ENCODE data around the gene NWD2.
A peak's percentile ranks its signal among the peaks of the same experiment; 100 is the strongest.

Gene NWD2

GRCh38 chr4:37450309-37450708 is 205.8 kb downstream of the NWD2 start:
- Histone ChIP-seq H3K4me1 (ENCODE audit: insufficient read depth, low read length) (peaks cover 4% of the 10 kb centered on the region; the same call in 1 of the 2 replicates), H3K36me3 (ENCODE audit: insufficient read depth, low read length) (no peaks in the 10 kb centered on the region), H3K9me3 (ENCODE audit: control insufficient read depth, insufficient read depth, low read length) (no peaks in the 10 kb centered on the region), H3K9ac (ENCODE audit: low read depth, low read length) (no peak overlapping the region)

- H3K4me1 ChIP-seq (ENCODE audit: insufficient read depth, low read length), result peaks cover 4% of the 10 kb centered on the region; the same call in 1 of the 2 replicates
- no peaks in the 10 kb centered on the region for H3K36me3 ChIP-seq (ENCODE audit: insufficient read depth, low read length)
- no peak overlapping the region for H3K9ac ChIP-seq (ENCODE audit: low read depth, low read length)
- H3K9me3 ChIP-seq (ENCODE audit: control insufficient read depth, insufficient read depth, low read length), result no peaks in the 10 kb centered on the region
Observed at GRCh38 chr4:37450911-37451310, 206.4 kb downstream of the NWD2 start.

DNA sequence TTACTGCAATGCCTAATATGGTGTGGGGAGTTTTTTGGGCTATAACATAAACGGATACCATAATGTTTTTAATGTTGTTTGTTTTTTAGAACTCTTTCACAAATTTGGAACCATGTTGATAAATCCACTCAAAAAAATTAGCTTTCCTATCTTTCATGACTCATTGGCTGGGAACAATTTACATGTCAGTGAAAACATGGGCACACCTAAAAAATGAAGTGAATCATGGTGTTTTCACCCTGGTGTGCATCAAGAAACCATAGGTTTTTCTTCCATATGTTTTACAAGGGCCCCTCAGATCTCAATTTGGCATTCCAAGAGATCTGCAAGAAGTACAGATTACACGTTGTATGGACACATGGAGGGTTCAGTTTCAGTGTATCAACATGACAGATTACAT is 207.1 kb downstream of the NWD2 start:
- Histone ChIP-seq H3K36me3 (ENCODE audit: insufficient read depth, low read length) (no peaks in the 10 kb centered on the region), H3K4me1 (ENCODE audit: insufficient read depth, low read length) (peaks cover 4% of the 10 kb centered on the region; the same call in 1 of the 2 replicates), H3K9ac (ENCODE audit: low read depth, low read length) (no peak overlapping the region), H3K9me3 (ENCODE audit: control insufficient read depth, insufficient read depth, low read length) (no peaks in the 10 kb centered on the region)

- Histone ChIP-seq H3K4me1 (ENCODE audit: insufficient read depth, low read length) (peaks cover 4% of the 10 kb centered on the region; the same call in 1 of the 2 replicates), H3K9ac (ENCODE audit: low read depth, low read length) (peak overlapping the region; percentile 75; the same call in 1 of the 2 replicates), H3K9me3 (ENCODE audit: control insufficient read depth, insufficient read depth, low read length) (no peaks in the 10 kb centered on the region; the same call in 1 of the 2 replicates), H3K36me3 (ENCODE audit: insufficient read depth, low read length) (no peaks in the 10 kb centered on the region)
Observed at GRCh38 chr4:37452952-37453280, 208.4 kb downstream of the NWD2 start.

DNA sequence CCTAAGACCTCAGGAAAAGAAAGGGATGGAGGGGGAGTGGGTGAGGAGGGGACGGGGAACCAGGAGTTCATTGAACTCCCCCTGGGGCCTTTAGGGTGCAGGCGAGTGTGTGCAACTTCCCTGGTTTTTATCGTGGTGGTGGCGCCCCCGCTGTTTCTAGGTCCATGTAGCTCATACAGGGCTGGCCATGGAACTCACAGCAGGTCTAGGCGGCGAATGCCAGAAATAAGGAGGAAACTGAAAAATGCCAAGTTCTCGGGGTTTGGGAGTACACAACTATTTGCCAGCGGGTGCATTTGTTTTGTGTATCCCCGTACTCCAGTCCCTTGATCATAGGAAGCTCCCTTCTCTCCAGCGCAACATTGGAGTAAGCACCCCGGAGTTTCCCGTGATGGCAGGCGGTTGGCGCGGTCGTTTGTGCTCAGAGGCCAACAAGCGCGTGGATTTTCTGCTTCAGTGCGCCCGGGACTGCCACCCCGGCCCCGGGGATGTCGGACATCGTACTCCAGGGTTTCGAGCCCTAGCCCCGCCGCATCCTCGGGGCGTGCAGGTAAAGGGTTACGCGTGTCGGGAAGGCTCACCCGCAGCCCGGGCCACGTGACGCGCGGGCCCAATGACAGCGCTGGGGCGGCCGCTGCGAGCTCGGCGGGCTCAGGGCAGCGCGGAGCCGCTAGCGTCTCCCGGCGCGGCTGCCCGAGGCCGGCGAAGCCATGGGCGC is 208.9 kb downstream of the NWD2 start:
- H3K9me3 ChIP-seq (ENCODE audit: control insufficient read depth, insufficient read depth, low read length), result no peaks in the 10 kb centered on the region; the same call in 1 of the 2 replicates
- peaks cover 4% of the 10 kb centered on the region; the same call in 1 of the 2 replicates for H3K4me1 ChIP-seq (ENCODE audit: insufficient read depth, low read length)
- peak overlapping the region; percentile 75 for H3K9ac ChIP-seq (ENCODE audit: low read depth, low read length)
- H3K36me3 ChIP-seq (ENCODE audit: insufficient read depth, low read length), result no peaks in the 10 kb centered on the region

DNA sequence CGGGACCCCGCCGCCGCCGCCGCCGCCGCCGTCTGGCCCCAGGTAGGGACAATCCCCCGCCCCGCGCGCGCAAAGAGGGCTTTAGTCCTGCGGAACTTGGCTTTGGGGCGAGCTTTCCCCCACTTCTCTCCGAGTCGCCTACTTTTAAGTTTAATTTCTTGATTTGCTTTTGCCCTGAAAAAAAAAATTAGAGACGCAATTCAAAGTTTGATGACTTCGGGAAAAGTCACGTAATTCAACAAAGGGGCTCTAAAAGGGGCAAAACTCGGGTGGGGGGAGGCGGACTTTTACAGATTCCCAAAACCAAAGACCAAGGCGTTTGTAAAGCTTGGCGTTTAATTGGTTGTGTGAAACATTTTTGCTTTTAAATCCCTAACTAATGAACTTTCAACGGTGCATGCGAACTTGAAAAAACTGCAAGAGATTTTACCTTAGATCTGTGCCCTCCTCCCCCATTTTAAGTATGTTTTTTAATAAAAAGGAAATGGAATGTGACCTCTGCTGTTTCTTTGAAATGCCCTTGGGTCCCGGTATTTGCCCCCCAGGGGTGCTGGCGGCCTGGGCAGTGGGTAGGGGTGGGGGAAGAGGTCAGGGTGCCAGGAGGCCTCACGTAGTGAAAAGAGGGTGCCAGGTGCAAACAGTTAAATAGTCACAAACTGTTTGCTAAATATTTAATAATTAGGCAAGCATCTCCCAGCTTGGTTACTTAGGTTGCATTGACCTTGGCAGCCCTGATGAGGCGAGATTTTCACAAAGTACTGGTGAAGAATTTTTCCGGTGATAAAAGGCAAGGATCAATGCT is 209.7 kb downstream of the NWD2 start:
- Histone ChIP-seq H3K9me3 (ENCODE audit: control insufficient read depth, insufficient read depth, low read length) (no peaks in the 10 kb centered on the region; the same call in 1 of the 2 replicates), H3K36me3 (ENCODE audit: insufficient read depth, low read length) (no peaks in the 10 kb centered on the region), H3K9ac (ENCODE audit: low read depth, low read length) (peak overlapping the region; percentile 75), H3K4me1 (ENCODE audit: insufficient read depth, low read length) (peaks cover 4% of the 10 kb centered on the region; the same call in 1 of the 2 replicates)

GRCh38 chr4:37455301-37456131 is 211.0 kb downstream of the NWD2 start:
- Histone ChIP-seq H3K9me3 (ENCODE audit: control insufficient read depth, insufficient read depth, low read length) (no peaks in the 10 kb centered on the region; the same call in 1 of the 2 replicates), H3K9ac (ENCODE audit: low read depth, low read length) (no peak overlapping the region), H3K4me1 (ENCODE audit: insufficient read depth, low read length) (peaks cover 4% of the 10 kb centered on the region; the same call in 1 of the 2 replicates), H3K36me3 (ENCODE audit: insufficient read depth, low read length) (no peaks in the 10 kb centered on the region)

GRCh38 chr4:37461801-37462200 is 217.3 kb downstream of the NWD2 start:
- H3K9me3 ChIP-seq (ENCODE audit: control insufficient read depth, insufficient read depth, low read length), result no peaks in the 10 kb centered on the region; the same call in 1 of the 2 replicates
- no peaks in the 10 kb centered on the region for H3K4me1 ChIP-seq (ENCODE audit: insufficient read depth, low read length)
- H3K36me3 ChIP-seq (ENCODE audit: insufficient read depth, low read length), result no peaks in the 10 kb centered on the region
- no peak overlapping the region for H3K9ac ChIP-seq (ENCODE audit: low read depth, low read length)

DNA sequence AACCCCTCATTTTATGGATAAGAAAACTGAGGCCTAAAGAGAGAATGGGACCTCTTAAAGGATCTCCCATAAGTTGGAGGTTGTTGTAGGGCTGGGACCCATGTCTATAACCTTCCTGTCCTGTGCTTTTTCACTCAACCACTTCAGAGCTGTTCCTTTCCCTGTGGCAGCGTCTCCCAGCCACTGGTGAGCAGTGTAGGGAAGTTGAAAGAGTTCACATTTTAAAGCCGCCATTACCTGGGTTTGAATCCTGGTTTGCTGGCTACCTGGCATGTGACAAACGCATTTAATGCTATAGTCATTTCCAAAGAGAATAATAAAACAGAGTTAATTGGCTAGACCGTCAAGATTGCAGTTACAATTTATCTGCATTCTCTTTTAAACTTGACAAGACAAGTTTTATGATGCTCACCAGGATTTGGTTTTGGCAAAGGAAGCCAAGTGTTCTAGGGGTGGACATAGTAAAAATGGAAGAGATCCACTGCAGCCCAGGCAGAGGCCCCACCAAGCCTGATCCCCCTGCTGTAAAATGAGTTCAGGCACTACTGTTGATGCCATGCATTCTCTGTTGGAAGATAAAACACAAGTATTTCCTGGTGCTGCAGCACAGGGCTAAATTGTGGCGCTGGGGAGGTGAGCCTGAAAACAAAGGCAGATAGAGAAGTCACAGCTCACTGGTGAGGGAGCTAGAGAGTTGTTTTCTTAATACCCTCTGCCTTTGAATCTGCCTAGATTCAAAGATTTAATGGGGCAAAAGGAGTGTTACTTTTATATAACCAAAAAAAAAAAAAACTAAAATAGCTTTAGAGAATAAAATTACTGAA is 218.7 kb downstream of the NWD2 start:
- H3K36me3 ChIP-seq (ENCODE audit: insufficient read depth, low read length), result no peaks in the 10 kb centered on the region
- H3K4me1 ChIP-seq (ENCODE audit: insufficient read depth, low read length), result no peaks in the 10 kb centered on the region
- H3K9ac ChIP-seq (ENCODE audit: low read depth, low read length), result no peak overlapping the region
- no peaks in the 10 kb centered on the region for H3K9me3 ChIP-seq (ENCODE audit: control insufficient read depth, insufficient read depth, low read length)

DNA sequence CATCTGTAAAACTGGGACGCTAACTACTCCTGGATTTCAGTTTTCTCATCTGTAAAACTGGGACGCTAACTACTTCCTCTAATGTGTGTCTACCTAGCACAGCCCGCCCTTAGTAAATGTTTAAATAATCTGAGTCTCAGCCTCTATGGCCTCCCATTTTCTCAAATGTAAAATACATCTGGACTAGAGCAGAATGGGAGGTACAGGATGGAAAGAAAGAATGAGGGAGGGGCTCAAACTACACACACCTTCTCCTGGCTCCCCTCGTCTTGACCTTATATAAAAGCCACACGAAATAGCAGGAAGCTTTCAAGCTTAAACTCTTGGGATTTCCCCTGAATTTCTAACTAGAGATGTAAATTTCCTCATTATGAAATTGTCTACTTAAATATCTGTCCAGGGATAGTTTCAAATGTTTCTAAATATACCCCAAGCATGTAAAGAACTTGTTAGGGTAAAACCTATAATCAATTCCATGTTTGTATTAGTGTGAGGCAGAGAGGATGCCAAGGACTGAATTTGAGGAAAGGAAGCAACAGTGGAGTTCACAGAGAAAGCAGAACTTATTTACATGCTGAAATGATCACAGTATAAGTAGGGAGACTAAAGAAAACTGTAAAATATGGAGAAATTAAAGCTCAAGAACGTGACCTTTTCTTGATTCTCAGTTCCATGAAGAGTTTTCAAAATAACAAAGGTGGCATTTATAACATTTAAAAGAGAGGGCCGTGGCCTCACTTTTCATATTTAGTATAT is 220.0 kb downstream of the NWD2 start:
- Histone ChIP-seq H3K36me3 (ENCODE audit: insufficient read depth, low read length) (no peaks in the 10 kb centered on the region), H3K4me1 (ENCODE audit: insufficient read depth, low read length) (no peaks in the 10 kb centered on the region), H3K9ac (ENCODE audit: low read depth, low read length) (no peak overlapping the region), H3K9me3 (ENCODE audit: control insufficient read depth, insufficient read depth, low read length) (no peaks in the 10 kb centered on the region)

DNA sequence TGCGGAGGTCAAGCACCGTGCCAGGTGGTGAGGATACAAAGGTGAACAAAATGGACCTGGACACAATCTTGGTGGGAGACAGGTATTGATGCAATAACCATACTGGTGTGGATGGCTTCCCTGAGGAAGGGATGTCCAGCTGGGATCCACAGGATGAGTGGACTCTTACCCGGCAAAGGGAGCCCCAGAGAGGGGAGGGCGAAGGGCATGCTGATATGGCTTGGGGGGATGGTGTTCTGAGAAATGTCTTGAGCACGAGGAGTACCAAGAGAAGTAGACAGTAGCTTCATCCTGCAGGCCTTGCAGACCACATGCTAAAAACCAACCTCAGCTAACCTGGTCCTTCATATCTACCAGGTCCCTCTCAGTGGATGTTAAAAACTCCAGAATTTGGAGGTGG is 220.8 kb downstream of the NWD2 start:
- Histone ChIP-seq H3K36me3 (ENCODE audit: insufficient read depth, low read length) (no peaks in the 10 kb centered on the region), H3K9ac (ENCODE audit: low read depth, low read length) (no peak overlapping the region), H3K4me1 (ENCODE audit: insufficient read depth, low read length) (no peaks in the 10 kb centered on the region), H3K9me3 (ENCODE audit: control insufficient read depth, insufficient read depth, low read length) (no peaks in the 10 kb centered on the region)

DNA sequence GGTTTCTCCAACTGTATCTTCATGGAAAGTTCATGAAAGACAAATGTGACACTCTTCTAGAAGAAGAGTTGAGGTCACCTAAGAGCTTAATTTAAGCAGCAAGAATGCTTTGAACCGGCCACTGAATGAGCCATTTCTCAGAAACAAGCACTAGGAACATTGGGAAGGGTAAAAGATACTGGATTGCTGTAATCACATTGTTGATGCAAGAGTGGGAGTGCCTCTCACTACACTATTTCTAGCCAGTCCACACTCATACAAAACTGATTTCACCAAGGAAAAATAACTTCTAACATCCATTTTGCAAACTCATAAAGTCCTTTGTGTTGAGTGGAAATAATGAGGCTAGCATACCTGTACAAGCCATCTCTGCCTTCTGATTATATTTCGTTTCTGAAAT is 221.3 kb downstream of the NWD2 start:
- Histone ChIP-seq H3K9ac (ENCODE audit: low read depth, low read length) (no peak overlapping the region), H3K36me3 (ENCODE audit: insufficient read depth, low read length) (no peaks in the 10 kb centered on the region), H3K4me1 (ENCODE audit: insufficient read depth, low read length) (no peaks in the 10 kb centered on the region), H3K9me3 (ENCODE audit: control insufficient read depth, insufficient read depth, low read length) (no peaks in the 10 kb centered on the region)

DNA sequence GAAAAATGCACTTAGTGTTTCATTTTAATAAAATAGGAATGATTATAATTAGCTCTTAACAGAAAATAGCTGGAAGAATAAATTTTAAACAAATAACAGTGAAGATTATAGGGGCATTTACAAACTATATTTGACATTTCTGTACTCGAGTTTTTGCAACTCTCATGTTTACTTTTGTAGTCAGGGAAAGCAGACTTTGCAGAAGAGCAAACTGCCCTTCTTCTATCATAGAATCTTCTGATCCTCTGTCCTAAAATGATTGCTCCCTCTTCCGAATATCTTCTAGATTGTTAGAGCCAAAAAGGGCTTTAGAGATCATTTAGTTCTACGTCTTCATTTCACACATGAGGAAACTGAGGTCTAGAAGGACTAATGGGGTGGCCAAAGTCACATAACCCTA is 222.7 kb downstream of the NWD2 start:
- H3K4me1 ChIP-seq (ENCODE audit: insufficient read depth, low read length), result no peaks in the 10 kb centered on the region
- H3K9me3 ChIP-seq (ENCODE audit: control insufficient read depth, insufficient read depth, low read length), result no peaks in the 10 kb centered on the region
- no peaks in the 10 kb centered on the region for H3K36me3 ChIP-seq (ENCODE audit: insufficient read depth, low read length)
- H3K9ac ChIP-seq (ENCODE audit: low read depth, low read length), result no peak overlapping the region

Data from ES-I3 (cell line).